ENCODE data around the gene CECR2. TPM values are rescaled to one million over a fixed set of nuclear protein-coding genes. Genes with fewer than 3 reads are reported as not detected.

Gene CECR2
- total and polyA plus RNA-seq, 8 donors, result 0.89 to 4.4 (median 2.7) TPM

DNA sequence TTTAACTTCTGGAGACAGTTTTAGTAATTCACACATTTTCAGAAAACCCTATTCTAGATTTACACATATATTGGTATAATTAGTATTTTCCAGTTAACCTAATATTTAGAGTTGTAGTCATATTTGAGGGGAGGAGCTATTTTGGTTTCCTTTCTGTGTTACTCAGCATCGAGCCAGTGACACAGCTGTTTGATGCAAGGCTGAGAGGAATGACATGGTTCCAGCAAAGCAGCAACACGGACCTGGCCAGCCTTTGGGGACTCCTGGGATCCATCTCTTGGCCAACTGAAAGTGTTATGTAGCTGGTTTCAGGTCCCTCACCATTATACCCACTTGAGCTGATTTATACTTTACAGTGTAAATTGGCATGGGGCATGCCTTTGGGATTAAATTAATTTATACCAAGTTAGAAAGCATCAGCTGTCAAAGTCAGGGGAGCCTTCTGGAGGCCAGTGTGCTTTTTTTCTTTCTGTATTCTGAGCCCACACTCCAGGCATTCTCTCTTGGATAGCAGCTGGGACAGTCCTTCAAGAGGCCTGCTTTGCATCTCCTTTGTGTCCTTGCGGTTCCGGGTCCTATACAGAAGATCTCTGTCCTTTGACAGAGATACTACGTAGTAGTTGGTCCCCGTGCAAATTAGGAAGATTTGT is 102.8 kb downstream of the CECR2 start:
- Histone ChIP-seq H3K27ac (no peak overlapping the region), H3K9me3 (no peaks in the 10 kb centered on the region), H3K27me3 (no peaks in the 10 kb centered on the region), H3K4me1 (no peaks in the 10 kb centered on the region), H3K36me3 (no peaks in the 10 kb centered on the region), H3K4me3 (no peak overlapping the region)
- FAIRE-seq (no peak), ATAC-seq (peak in 1 of 4 donors; percentile 20), DNase-seq (no peak)
- WGBS, 2 donors, result 82 to 89% methylated on average over 6 of the region's 6 CpGs
- TF ChIP-seq, protein P1, sequence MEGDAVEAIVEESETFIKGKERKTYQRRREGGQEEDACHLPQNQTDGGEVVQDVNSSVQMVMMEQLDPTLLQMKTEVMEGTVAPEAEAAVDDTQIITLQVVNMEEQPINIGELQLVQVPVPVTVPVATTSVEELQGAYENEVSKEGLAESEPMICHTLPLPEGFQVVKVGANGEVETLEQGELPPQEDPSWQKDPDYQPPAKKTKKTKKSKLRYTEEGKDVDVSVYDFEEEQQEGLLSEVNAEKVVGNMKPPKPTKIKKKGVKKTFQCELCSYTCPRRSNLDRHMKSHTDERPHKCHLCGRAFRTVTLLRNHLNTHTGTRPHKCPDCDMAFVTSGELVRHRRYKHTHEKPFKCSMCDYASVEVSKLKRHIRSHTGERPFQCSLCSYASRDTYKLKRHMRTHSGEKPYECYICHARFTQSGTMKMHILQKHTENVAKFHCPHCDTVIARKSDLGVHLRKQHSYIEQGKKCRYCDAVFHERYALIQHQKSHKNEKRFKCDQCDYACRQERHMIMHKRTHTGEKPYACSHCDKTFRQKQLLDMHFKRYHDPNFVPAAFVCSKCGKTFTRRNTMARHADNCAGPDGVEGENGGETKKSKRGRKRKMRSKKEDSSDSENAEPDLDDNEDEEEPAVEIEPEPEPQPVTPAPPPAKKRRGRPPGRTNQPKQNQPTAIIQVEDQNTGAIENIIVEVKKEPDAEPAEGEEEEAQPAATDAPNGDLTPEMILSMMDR (IDR thresholded peaks at IDR 0.05), result no peak
- intact Hi-C loops (cut with DNase I), result no loop called here

GRCh38 chr22:17472932-17473331 is 103.7 kb downstream of the CECR2 start:
- H3K36me3 ChIP-seq, result no peaks in the 10 kb centered on the region
- ATAC-seq (no peak), DNase-seq (no peak), FAIRE-seq (no peak)
- no peaks in the 10 kb centered on the region for H3K4me1 ChIP-seq
- H3K27me3 ChIP-seq, result no peaks in the 10 kb centered on the region
- H3K27ac ChIP-seq, result no peak overlapping the region
- 68 to 70% methylated on average over 5 of the region's 5 CpGs for WGBS, 2 donors
- intact Hi-C loops (cut with DNase I), result no loop called here
- no peaks in the 10 kb centered on the region for H3K9me3 ChIP-seq
- H3K4me3 ChIP-seq, result no peak overlapping the region
- TF ChIP-seq, protein P1 (IDR thresholded peaks at IDR 0.05), result no peak

- no peaks in the 10 kb centered on the region for H3K27me3 ChIP-seq
- H3K9me3 ChIP-seq, result no peaks in the 10 kb centered on the region
- FAIRE-seq (no peak), DNase-seq (no peak), ATAC-seq (no peak)
- H3K36me3 ChIP-seq, result no peaks in the 10 kb centered on the region
- H3K27ac ChIP-seq, result no peak overlapping the region
- no peak overlapping the region for H3K4me3 ChIP-seq
- TF ChIP-seq, protein P1 (IDR thresholded peaks at IDR 0.05), result no peak
- WGBS, 2 donors, result 88 to 93% methylated on average over 12 of the region's 12 CpGs
- peaks cover 0 to 6% (median 0%) of the 10 kb centered on the region in 3 donors for H3K4me1 ChIP-seq
- intact Hi-C loops (cut with DNase I), result no loop called here
Measured at GRCh38 chr22:17475318-17476230, 106.3 kb downstream of the CECR2 start.

- no peak for ATAC-seq
- no peak overlapping the region for H3K4me3 ChIP-seq
- FAIRE-seq, result no peak
- DNase-seq, result no peak
- 72 to 81% methylated on average over 5 of the region's 5 CpGs for WGBS, 2 donors
- intact Hi-C loops (cut with DNase I), result no loop called here
- no peaks in the 10 kb centered on the region for H3K9me3 ChIP-seq
- TF ChIP-seq, protein P1 (IDR thresholded peaks at IDR 0.05), result no peak
- H3K36me3 ChIP-seq, result no peaks in the 10 kb centered on the region
- no peaks in the 10 kb centered on the region for H3K27me3 ChIP-seq
- no peak overlapping the region for H3K27ac ChIP-seq
- H3K4me1 ChIP-seq, result peaks cover 0 to 6% (median 0%) of the 10 kb centered on the region in 3 donors
Measured at GRCh38 chr22:17476838-17477237, 107.6 kb downstream of the CECR2 start.

All from pancreas (tissue), 10 donors.